GM13977 (cell line): ENCODE measurements around the gene DHFR.
"Not testable (repeated sequence)": the region's sequence is repeated elsewhere in the genome, so short reads cannot be mapped to it uniquely, and the experiment has no call there.

Experiments
- DNase-seq: peaks from one replicate; pipeline ENCODE4 v3.0.0; 2012; ENCODE audit warnings: low spot score
- CTCF ChIP-seq: IDR thresholded peaks from 2 replicates; pipeline ENCODE4 v1.5.1; 2012; ENCODE audit warnings: mild to moderate bottlenecking, control low read depth; ENCODE audit not compliant: insufficient read depth; ENCODE audit errors: extremely low read depth, missing control alignments
- in situ Hi-C: fragments of 300-500 bp; cut with MboI; formaldehyde crosslinking; loops from one replicate; pipeline ENCODE4 v1.12.0; 2022; ENCODE audit warnings: low sequenced_read_pairs, low pct_unique_long_range_greater_than_20kb, mixed read lengths, inconsistent platforms; ENCODE audit not compliant: unreplicated experiment

The DHFR gene

GRCh38 chr5:80676706-80677105, 21.9 kb upstream of the DHFR start:
- TF ChIP-seq CTCF, result no peak
- in situ Hi-C loops, result loop anchor here (10.0 to 25.0 kb wide), 2 partner anchors 192 to 511 kb away; partner anchors contain the start of gene FAM151B
- no peak for DNase-seq

DNA sequence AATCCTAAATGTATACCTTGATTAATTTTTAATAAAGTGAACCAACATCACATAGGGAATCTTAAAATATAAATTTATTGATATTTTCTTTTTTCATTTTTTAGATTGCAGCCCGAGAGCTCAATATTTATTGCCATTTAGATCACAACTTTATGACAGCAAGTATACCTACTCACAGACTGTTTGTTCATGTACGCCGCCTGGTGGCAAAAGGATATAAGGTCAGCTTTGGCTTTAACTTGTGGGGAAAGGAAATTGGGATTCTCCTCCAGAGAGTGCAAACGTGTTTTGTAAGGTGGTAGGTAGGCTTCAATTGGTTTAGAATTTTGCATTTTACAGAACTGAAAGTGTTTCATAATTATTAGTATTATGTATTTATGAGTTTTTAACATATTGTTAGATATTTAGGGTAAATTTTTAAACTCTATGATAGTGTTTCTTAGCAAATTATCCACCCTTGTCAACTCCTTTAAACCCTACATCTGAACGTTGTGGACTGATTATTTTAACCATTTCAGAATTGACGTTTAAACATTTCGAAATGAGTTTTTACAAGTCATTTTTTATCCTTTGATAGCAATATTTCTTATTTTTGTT, 17.5 kb upstream of the DHFR start:
- in situ Hi-C loops, result loop anchor here (10.0 to 25.0 kb wide), 2 partner anchors 187 to 585 kb away; partner anchors contain the start of gene FAM151B
- peak; percentile 94 for TF ChIP-seq CTCF
- peak; percentile 64 for DNase-seq

DNA sequence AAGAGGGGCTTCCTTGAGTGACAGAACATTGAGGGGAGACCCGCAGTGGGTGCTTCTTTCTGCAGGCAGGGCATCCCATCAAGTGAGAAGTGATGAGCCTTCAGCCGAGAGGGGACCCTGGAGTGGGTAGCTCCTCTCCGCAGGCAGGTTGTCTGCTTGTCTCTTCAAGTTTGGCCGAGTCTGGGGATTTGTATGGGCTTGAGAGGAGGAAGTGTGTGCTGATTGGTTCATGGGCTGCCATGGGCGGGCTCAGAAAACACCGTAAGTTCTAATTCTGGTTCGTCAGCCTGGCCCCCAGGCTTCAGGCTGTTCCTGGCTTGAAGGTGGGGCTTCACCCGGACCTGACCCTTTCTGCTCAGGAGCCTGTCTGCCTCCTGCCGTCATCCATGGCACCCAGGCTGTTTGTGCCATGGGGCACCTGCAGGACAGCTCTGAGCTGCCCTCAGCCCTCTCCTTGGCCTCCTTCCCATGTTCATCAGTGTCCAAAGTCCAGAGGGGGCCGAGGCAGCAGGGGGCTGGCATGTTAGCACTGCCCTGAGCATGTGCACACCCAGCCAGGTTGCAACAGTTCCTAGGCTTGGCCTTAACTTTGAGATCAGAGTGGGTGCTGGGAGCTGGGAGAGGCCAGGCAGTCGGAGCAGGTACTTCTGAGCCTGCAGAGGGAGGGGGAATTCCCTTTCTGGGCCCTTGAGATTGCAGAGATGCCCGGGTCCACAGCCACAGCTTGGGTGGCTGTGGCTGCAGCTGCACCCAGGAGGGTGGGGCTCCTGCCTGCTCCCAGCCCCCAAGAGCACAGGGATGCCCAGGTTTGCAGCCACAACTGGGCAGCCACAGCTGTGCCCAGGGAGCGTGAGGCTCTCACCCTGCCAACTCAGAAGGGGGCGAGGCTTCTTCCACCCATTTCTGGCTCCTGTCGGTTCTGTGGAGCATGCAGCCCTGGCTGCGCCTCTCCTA, 13.5 kb upstream of the DHFR start:
- no peak for TF ChIP-seq CTCF
- no peak for DNase-seq
- in situ Hi-C loops, result loop anchor here (25.0 kb wide), 1 partner anchor 581 kb away; no protein-coding TSS in a partner anchor

DNA sequence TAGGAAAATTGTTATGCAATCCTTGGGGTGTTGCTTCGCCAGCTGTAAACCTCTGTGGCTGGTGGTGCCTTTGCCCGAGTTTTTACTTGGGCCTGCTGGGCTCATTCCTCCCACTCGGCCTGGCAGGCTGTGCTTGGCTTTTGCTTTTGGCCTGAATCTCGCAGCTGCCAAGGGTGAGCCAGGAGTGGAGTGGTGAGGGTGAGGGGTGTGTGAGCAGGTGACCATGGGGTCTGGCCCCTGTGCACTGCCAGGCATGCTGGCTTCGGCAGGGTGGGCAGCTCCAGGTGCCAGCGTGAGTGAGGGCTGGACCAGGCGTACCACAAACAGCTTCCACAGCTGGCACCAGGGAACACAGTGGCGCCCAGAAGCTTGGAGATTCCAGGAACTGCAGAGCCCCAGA, 12.6 kb upstream of the DHFR start:
- TF ChIP-seq CTCF, result no peak
- in situ Hi-C loops, result loop anchor here (25.0 kb wide), 1 partner anchor 580 kb away; no protein-coding TSS in a partner anchor
- DNase-seq, result no peak

GRCh38 chr5:80665057-80665456, 10.3 kb upstream of the DHFR start:
- no peak for DNase-seq
- in situ Hi-C loops, result loop anchor here (25.0 kb wide), 1 partner anchor 578 kb away; no protein-coding TSS in a partner anchor
- TF ChIP-seq CTCF, result no peak

DNA sequence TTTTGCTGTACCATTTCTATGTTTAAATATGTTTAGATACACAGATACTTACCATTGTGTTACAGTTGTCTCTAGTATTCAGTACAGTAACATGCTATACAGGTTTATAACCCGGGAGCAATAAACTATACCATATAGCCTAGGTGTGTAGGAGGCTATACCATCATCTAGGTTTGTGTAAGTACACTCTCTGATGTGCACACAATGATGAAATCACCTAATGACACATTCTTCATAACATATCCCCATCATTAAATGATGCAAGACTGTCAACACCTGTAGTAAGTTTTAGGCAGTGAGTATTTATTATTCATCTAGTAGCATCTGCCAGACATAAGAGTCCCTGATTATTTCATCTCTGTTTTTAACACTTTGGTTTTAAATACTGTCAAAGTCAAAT, 7.3 kb upstream of the DHFR start:
- TF ChIP-seq CTCF, result no peak

DNA sequence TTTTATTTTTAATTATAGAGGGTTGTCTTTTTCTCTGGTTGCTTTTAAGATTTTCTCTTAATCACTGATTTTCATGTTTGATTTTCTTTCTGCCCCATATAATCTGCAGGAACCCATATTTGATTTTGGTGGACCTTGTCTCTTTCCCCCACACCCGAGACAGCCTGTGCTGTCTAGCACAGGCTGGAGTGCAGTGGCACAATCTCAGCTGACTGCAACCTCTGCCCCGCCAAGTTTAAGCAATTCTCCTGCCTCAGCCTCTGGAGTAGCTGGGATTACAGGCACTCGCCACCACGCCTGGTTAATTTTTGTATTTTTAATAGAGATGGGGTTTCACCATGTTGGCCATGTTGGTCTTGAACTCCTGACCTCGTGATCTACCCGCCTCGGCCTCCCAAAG, 5.9 kb upstream of the DHFR start:
- DNase-seq, result not testable (repeated sequence)
- in situ Hi-C loops, result loop anchor here (25.0 kb wide), 1 partner anchor 573 kb away; no protein-coding TSS in a partner anchor

More for the DNA sequence above, 7.3 kb upstream of the DHFR start:
- in situ Hi-C loops, result loop anchor here (25.0 kb wide), 1 partner anchor 575 kb away; no protein-coding TSS in a partner anchor
- DNase-seq, result no peak
